Measurements from ENCODE around the gene ATAD3B.

Gene ATAD3B

GRCh38 chr1:1544544-1544943, 73.0 kb downstream of the ATAD3B start:
- no peak for TF ChIP-seq CTCF (IDR thresholded peaks at IDR 0.05)
